GM23338 (cell line): ENCODE data around the gene CTNNA1. TPM values are rescaled to one million over a fixed set of nuclear protein-coding genes. Genes with fewer than 3 reads are reported as not detected.

ENCODE experiments used
- ATAC-seq: fragments of 200-7000 bp; cut with Tn5 transposase; 3 replicates; pipeline ENCODE4 v1.9.1; 2020
- DNase-seq: peaks from one replicate; pipeline ENCODE4 v3.0.0-alpha.2; 2015; ENCODE audit warnings: low spot score
- H2AFZ ChIP-seq: fragments of 200-600 bp; sonication (generic); 2 replicates; pipeline ENCODE4 v1.8.0; 2016; ENCODE audit warnings: antibody characterized with exemption, mild to moderate bottlenecking, moderate library complexity
- H3F3A ChIP-seq: fragments of 200-600 bp; sonication (generic); replicated peaks from 2 replicates; pipeline ENCODE4 v1.8.0; 2017; ENCODE audit warnings: antibody characterized with exemption, mixed run types, low read depth
- H3K27ac ChIP-seq: fragments of 200-600 bp; sonication (generic); 2 replicates; pipeline ENCODE4 v1.6.1; 2016; ENCODE audit warnings: low read depth
- H3K27me3 ChIP-seq: fragments of 200-600 bp; sonication (generic); 2 replicates; pipeline ENCODE4 v1.8.0; 2016; ENCODE audit warnings: mild to moderate bottlenecking, mixed run types, moderate library complexity; ENCODE audit not compliant: insufficient read depth
- H3K36me3 ChIP-seq: fragments of 200-600 bp; sonication (generic); 2 replicates; pipeline ENCODE4 v1.8.0; 2016; ENCODE audit warnings: mild to moderate bottlenecking; ENCODE audit not compliant: insufficient read depth
- H3K4me1 ChIP-seq: fragments of 200-600 bp; sonication (generic); 2 replicates; pipeline ENCODE4 v1.8.0; 2016; ENCODE audit warnings: mild to moderate bottlenecking, moderate library complexity; ENCODE audit not compliant: insufficient read depth
- H3K4me2 ChIP-seq: fragments of 200-600 bp; sonication (generic); 2 replicates; pipeline ENCODE4 v1.7.1; 2017; ENCODE audit warnings: mixed run types
- H3K4me3 ChIP-seq: fragments of 200-600 bp; sonication (generic); 2 replicates; pipeline ENCODE4 v1.6.1; 2016; ENCODE audit warnings: mixed run types
- H3K79me2 ChIP-seq: fragments of 200-600 bp; sonication (generic); replicated peaks from 2 replicates; pipeline ENCODE4 v1.8.0; 2017; ENCODE audit warnings: mild to moderate bottlenecking; ENCODE audit not compliant: insufficient read depth
- H3K9me2 ChIP-seq: fragments of 200-600 bp; sonication (generic); 2 replicates; pipeline ENCODE4 v1.8.0; 2017; ENCODE audit not compliant: insufficient read depth
- H4K20me1 ChIP-seq: fragments of 200-600 bp; sonication (generic); replicated peaks from 2 replicates; pipeline ENCODE4 v1.8.0; 2017; ENCODE audit warnings: mild to moderate bottlenecking; ENCODE audit not compliant: insufficient read depth
- H3K27ac Mint-ChIP-seq: 2 replicates; pipeline ENCODE4 v1.8.0; 2020; ENCODE audit warnings: inconsistent platforms, mild to moderate bottlenecking, moderate library complexity, mixed read lengths
- H3K27me3 Mint-ChIP-seq: 3 replicates; pipeline ENCODE4 v1.8.0; 2022; ENCODE audit warnings: low read depth, mild to moderate bottlenecking, moderate library complexity, mixed read lengths, inconsistent platforms; ENCODE audit not compliant: insufficient read depth, poor library complexity
- H3K36me3 Mint-ChIP-seq: 3 replicates; pipeline ENCODE4 v1.8.0; 2021; ENCODE audit warnings: low read depth, mild to moderate bottlenecking, inconsistent platforms, moderate library complexity, mixed read lengths
- H3K4me1 Mint-ChIP-seq: 3 replicates; pipeline ENCODE4 v1.8.0; 2020; ENCODE audit warnings: mild to moderate bottlenecking, inconsistent platforms, mixed read lengths
- H3K4me3 Mint-ChIP-seq: 3 replicates; pipeline ENCODE4 v1.8.0; 2021; ENCODE audit warnings: moderate library complexity, mild to moderate bottlenecking, inconsistent platforms, mixed read lengths
- H3K9me3 Mint-ChIP-seq: 3 replicates; pipeline ENCODE4 v1.8.0; 2020; ENCODE audit warnings: moderate library complexity, mild to moderate bottlenecking, inconsistent platforms, mixed read lengths
- CREB1 ChIP-seq: fragments of 250-450 bp; sonication (Bioruptor Pico); IDR thresholded peaks from 2 replicates; pipeline ENCODE4 v1.5.0; 2020; ENCODE audit warnings: low read depth, mild to moderate bottlenecking, moderate library complexity
- EZH2 ChIP-seq: fragments of 200-600 bp; sonication (generic); IDR thresholded peaks from one replicate; pipeline ENCODE4 v1.8.0; 2017; ENCODE audit warnings: antibody characterized with exemption, mild to moderate bottlenecking, low read depth; ENCODE audit not compliant: unreplicated experiment
- JUNB ChIP-seq: IDR thresholded peaks from one replicate; pipeline ENCODE4 v1.6.1; 2016; ENCODE audit warnings: antibody characterized with exemption; ENCODE audit not compliant: unreplicated experiment
- STAT1 ChIP-seq: IDR thresholded peaks from one replicate; pipeline ENCODE4 v1.6.1; 2016; ENCODE audit warnings: antibody characterized with exemption; ENCODE audit not compliant: unreplicated experiment
- ZNF114 ChIP-seq: fragments of 250-450 bp; sonication (Bioruptor Pico); IDR thresholded peaks from 2 replicates; pipeline ENCODE4 v1.5.0; 2020; ENCODE audit warnings: mild to moderate bottlenecking, moderate library complexity
- polyA plus RNA-seq: library from polyadenylated mRNA; unstranded; fragments of >200 nt; fragmentation: Nextera tagmentation; extraction: Ambion mirVana; gene quantifications from 2 replicates; pipeline ENCODE4 v1.2.1, GENCODE V29; 2016
- total RNA-seq: library from RNA; depleted of rRNA; stranded (reverse); fragments of >200 nt; shearing (Covaris generic); gene quantifications from 2 replicates; pipeline ENCODE4 v1.2.3, GENCODE V29; 2014
- TF ChIP-seq, protein P1 (sequence below): fragments of 250-450 bp; sonication (Bioruptor Pico); IDR thresholded peaks from 2 replicates; pipeline ENCODE4 v1.5.0; 2020; ENCODE audit warnings: mild to moderate bottlenecking, moderate library complexity
- TF ChIP-seq, protein P2 (sequence below), 2 experiments: fragments of 200-600 bp in 1 of 2; sonication (generic) in 1 of 2; conservative IDR thresholded peaks; 2 replicates each; pipeline versions ENCODE4 v1.5.1 to v1.6.1; 2016 to 2017; ENCODE audit warnings: antibody characterized with exemption in 2 of 2, low read depth in 2 of 2, mild to moderate bottlenecking in 2 of 2, moderate library complexity in 1 of 2
- TF ChIP-seq, protein P3 (sequence below): IDR thresholded peaks from 2 replicates; pipeline ENCODE4 v1.6.1; 2016; ENCODE audit warnings: antibody characterized with exemption
- TF ChIP-seq, protein P4 (sequence below): IDR thresholded peaks from one replicate; pipeline ENCODE4 v1.6.1; 2018; ENCODE audit warnings: antibody characterized with exemption; ENCODE audit not compliant: unreplicated experiment

The CTNNA1 gene
- total and polyA plus RNA-seq, 2 experiments from 2014 or later, result 111 to 348 TPM

DNA sequence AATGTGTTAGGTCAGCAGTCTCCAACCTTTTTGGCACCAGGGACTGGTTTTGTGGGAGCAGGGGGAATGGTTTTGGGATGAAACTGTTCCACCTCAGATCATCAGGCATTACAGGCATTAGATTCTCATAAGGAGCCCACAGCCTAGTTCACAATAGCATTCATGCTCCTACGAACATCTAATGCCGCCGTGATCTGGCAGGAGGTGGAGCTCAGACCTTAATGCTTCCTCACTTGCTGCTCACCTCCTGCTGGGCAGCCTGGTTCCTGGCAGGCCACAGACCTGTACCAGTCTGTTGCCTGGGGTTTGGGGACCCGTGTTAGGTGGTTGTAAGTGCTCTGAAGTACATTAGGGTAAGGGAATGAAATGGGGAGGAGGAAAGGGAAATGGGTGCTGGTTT lies 9.7 kb upstream of the CTNNA1 start:
- no peaks in the 10 kb centered on the region for H3K36me3 Mint-ChIP-seq
- ATAC-seq (peak; percentile 69), DNase-seq (no peak)
- no peaks in the 10 kb centered on the region for H3K9me3 Mint-ChIP-seq
- Histone ChIP-seq H2AFZ (no peak overlapping the region), H3K4me2 (no peak overlapping the region), H3K4me3 (no peak overlapping the region), H3K27ac (no peak overlapping the region), H3K27me3 (no peaks in the 10 kb centered on the region), H3F3A (no peaks in the 10 kb centered on the region), H3K9me2 (no peaks in the 10 kb centered on the region), H3K36me3 (no peaks in the 10 kb centered on the region), H4K20me1 (no peaks in the 10 kb centered on the region), H3K79me2 (no peaks in the 10 kb centered on the region), H3K4me1 (peaks cover 8% of the 10 kb centered on the region; the same call in 1 of the 2 replicates)
- no peaks in the 10 kb centered on the region for H3K27me3 Mint-ChIP-seq
- H3K4me3 Mint-ChIP-seq, result no peak overlapping the region
- TF ChIP-seq EZH2, result no peak
- no peak overlapping the region for H3K27ac Mint-ChIP-seq
- H3K4me1 Mint-ChIP-seq, result peaks cover 14% of the 10 kb centered on the region

DNA sequence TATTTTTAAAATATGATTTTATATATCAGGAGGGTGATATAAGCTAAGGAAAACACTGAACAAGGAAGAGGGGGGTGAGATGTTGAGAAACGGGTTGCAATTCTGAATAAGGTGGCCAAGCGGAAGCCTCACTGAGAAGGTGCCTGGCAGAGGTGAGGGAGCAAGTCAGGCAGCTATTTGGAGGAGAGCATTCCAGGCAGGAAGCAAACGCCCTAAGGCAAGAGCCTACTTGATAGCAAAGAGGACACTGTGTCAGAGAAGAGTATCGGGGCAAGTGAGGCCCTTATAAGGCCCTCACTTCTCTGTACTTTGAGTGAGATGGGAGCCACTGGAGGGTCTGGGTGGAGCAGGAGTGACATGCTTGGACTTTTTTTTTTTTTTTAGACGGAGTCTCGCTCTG lies 8.0 kb upstream of the CTNNA1 start:
- Mint-ChIP-seq H3K36me3 (no peaks in the 10 kb centered on the region), H3K9me3 (no peaks in the 10 kb centered on the region), H3K27ac (no peak overlapping the region), H3K4me3 (no peak overlapping the region), H3K27me3 (peaks cover 2% of the 10 kb centered on the region), H3K4me1 (peaks cover 7% of the 10 kb centered on the region)
- Histone ChIP-seq H3K4me1 (peaks cover 4% of the 10 kb centered on the region; the same call in 1 of the 2 replicates), H3K4me3 (no peak overlapping the region), H3K27me3 (no peaks in the 10 kb centered on the region), H3K27ac (no peak overlapping the region), H3K4me2 (no peak overlapping the region), H2AFZ (no peak overlapping the region), H3K9me2 (no peaks in the 10 kb centered on the region), H3K36me3 (no peaks in the 10 kb centered on the region), H3F3A (no peaks in the 10 kb centered on the region), H4K20me1 (no peaks in the 10 kb centered on the region), H3K79me2 (no peaks in the 10 kb centered on the region)
- no peak for TF ChIP-seq JUNB
- no peak for TF ChIP-seq EZH2
- TF ChIP-seq, protein P1, sequence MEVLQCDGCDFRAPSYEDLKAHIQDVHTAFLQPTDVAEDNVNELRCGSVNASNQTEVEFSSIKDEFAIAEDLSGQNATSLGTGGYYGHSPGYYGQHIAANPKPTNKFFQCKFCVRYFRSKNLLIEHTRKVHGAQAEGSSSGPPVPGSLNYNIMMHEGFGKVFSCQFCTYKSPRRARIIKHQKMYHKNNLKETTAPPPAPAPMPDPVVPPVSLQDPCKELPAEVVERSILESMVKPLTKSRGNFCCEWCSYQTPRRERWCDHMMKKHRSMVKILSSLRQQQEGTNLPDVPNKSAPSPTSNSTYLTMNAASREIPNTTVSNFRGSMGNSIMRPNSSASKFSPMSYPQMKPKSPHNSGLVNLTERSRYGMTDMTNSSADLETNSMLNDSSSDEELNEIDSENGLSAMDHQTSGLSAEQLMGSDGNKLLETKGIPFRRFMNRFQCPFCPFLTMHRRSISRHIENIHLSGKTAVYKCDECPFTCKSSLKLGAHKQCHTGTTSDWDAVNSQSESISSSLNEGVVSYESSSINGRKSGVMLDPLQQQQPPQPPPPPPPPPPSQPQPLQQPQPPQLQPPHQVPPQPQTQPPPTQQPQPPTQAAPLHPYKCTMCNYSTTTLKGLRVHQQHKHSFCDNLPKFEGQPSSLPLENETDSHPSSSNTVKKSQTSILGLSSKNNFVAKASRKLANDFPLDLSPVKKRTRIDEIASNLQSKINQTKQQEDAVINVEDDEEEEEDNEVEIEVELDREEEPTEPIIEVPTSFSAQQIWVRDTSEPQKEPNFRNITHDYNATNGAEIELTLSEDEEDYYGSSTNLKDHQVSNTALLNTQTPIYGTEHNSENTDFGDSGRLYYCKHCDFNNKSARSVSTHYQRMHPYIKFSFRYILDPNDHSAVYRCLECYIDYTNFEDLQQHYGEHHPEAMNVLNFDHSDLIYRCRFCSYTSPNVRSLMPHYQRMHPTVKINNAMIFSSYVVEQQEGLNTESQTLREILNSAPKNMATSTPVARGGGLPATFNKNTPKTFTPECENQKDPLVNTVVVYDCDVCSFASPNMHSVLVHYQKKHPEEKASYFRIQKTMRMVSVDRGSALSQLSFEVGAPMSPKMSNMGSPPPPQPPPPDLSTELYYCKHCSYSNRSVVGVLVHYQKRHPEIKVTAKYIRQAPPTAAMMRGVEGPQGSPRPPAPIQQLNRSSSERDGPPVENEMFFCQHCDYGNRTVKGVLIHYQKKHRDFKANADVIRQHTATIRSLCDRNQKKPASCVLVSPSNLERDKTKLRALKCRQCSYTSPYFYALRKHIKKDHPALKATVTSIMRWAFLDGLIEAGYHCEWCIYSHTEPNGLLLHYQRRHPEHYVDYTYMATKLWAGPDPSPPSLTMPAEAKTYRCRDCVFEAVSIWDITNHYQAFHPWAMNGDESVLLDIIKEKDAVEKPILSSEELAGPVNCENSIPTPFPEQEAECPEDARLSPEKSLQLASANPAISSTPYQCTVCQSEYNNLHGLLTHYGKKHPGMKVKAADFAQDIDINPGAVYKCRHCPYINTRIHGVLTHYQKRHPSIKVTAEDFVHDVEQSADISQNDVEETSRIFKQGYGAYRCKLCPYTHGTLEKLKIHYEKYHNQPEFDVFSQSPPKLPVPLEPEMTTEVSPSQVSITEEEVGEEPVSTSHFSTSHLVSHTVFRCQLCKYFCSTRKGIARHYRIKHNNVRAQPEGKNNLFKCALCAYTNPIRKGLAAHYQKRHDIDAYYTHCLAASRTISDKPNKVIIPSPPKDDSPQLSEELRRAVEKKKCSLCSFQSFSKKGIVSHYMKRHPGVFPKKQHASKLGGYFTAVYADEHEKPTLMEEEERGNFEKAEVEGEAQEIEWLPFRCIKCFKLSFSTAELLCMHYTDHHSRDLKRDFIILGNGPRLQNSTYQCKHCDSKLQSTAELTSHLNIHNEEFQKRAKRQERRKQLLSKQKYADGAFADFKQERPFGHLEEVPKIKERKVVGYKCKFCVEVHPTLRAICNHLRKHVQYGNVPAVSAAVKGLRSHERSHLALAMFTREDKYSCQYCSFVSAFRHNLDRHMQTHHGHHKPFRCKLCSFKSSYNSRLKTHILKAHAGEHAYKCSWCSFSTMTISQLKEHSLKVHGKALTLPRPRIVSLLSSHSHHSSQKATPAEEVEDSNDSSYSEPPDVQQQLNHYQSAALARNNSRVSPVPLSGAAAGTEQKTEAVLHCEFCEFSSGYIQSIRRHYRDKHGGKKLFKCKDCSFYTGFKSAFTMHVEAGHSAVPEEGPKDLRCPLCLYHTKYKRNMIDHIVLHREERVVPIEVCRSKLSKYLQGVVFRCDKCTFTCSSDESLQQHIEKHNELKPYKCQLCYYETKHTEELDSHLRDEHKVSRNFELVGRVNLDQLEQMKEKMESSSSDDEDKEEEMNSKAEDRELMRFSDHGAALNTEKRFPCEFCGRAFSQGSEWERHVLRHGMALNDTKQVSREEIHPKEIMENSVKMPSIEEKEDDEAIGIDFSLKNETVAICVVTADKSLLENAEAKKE (CRISPR knock-in tag), result no peak
- TF ChIP-seq, protein P2, sequence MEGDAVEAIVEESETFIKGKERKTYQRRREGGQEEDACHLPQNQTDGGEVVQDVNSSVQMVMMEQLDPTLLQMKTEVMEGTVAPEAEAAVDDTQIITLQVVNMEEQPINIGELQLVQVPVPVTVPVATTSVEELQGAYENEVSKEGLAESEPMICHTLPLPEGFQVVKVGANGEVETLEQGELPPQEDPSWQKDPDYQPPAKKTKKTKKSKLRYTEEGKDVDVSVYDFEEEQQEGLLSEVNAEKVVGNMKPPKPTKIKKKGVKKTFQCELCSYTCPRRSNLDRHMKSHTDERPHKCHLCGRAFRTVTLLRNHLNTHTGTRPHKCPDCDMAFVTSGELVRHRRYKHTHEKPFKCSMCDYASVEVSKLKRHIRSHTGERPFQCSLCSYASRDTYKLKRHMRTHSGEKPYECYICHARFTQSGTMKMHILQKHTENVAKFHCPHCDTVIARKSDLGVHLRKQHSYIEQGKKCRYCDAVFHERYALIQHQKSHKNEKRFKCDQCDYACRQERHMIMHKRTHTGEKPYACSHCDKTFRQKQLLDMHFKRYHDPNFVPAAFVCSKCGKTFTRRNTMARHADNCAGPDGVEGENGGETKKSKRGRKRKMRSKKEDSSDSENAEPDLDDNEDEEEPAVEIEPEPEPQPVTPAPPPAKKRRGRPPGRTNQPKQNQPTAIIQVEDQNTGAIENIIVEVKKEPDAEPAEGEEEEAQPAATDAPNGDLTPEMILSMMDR (conservative IDR thresholded peaks at IDR 0.05; ENCODE audit: low read depth in 2 of 2), result no peak
- TF ChIP-seq, protein P3, sequence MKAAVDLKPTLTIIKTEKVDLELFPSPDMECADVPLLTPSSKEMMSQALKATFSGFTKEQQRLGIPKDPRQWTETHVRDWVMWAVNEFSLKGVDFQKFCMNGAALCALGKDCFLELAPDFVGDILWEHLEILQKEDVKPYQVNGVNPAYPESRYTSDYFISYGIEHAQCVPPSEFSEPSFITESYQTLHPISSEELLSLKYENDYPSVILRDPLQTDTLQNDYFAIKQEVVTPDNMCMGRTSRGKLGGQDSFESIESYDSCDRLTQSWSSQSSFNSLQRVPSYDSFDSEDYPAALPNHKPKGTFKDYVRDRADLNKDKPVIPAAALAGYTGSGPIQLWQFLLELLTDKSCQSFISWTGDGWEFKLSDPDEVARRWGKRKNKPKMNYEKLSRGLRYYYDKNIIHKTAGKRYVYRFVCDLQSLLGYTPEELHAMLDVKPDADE, result no peak
- TF ChIP-seq CREB1, result no peak
- no peak for TF ChIP-seq ZNF114
- no peak for TF ChIP-seq STAT1
- TF ChIP-seq, protein P4, sequence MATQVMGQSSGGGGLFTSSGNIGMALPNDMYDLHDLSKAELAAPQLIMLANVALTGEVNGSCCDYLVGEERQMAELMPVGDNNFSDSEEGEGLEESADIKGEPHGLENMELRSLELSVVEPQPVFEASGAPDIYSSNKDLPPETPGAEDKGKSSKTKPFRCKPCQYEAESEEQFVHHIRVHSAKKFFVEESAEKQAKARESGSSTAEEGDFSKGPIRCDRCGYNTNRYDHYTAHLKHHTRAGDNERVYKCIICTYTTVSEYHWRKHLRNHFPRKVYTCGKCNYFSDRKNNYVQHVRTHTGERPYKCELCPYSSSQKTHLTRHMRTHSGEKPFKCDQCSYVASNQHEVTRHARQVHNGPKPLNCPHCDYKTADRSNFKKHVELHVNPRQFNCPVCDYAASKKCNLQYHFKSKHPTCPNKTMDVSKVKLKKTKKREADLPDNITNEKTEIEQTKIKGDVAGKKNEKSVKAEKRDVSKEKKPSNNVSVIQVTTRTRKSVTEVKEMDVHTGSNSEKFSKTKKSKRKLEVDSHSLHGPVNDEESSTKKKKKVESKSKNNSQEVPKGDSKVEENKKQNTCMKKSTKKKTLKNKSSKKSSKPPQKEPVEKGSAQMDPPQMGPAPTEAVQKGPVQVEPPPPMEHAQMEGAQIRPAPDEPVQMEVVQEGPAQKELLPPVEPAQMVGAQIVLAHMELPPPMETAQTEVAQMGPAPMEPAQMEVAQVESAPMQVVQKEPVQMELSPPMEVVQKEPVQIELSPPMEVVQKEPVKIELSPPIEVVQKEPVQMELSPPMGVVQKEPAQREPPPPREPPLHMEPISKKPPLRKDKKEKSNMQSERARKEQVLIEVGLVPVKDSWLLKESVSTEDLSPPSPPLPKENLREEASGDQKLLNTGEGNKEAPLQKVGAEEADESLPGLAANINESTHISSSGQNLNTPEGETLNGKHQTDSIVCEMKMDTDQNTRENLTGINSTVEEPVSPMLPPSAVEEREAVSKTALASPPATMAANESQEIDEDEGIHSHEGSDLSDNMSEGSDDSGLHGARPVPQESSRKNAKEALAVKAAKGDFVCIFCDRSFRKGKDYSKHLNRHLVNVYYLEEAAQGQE, result no peak
- ATAC-seq (peak; percentile 22; the same call in 1 of the 3 replicates), DNase-seq (no peak)
